ENCODE data around the gene DCBLD1. TPM values are rescaled to one million over a fixed set of nuclear protein-coding genes. Genes with fewer than 3 reads are reported as not detected.

The DCBLD1 gene
- total RNA-seq, 2 experiments from 2014 or later, result 1.2 to 1.6 TPM

- Mint-ChIP-seq H3K4me1 (peaks cover 39% of the 10 kb centered on the region), H3K36me3 (ENCODE audit: low read depth) (no peaks in the 10 kb centered on the region), H3K4me3 (no peak overlapping the region), H3K27me3 (peaks cover 11% of the 10 kb centered on the region), H3K9me3 (ENCODE audit: low read depth) (no peaks in the 10 kb centered on the region), H3K27ac (no peak overlapping the region)
- intact Hi-C loops (cut with DNase I, micrococcal nuclease), result no loop called here
- ChIA-PET CTCF (interaction anchor here (0.6 to 4.2 kb wide), 8 partner anchors 8 to 100 kb away, joined by 3 to 27 read pairs (median 4); no protein-coding TSS in a partner anchor), POLR2A (interaction anchor here (0.6 kb wide), 1 partner anchor 52 kb away, joined by 3 read pairs; the partner anchor contains the start of gene GOPC)
- ATAC-seq, result no peak
- no peak for DNase-seq
These were observed 67.7 kb downstream of the DCBLD1 start for GRCh38 chr6:117550078-117550600.

GRCh38 chr6:117550618-117551242, 68.3 kb downstream of the DCBLD1 start:
- no peak overlapping the region for H3K27ac Mint-ChIP-seq
- intact Hi-C loops (cut with DNase I, micrococcal nuclease), result no loop called here
- ChIA-PET POLR2A (no interaction called here), CTCF (interaction anchor here (0.9 to 4.2 kb wide), 7 partner anchors 11 to 101 kb away, joined by 3 to 27 read pairs (median 4); no protein-coding TSS in a partner anchor)
- H3K4me3 Mint-ChIP-seq, result no peak overlapping the region
- H3K36me3 Mint-ChIP-seq (ENCODE audit: low read depth), result no peaks in the 10 kb centered on the region
- DNase-seq (no peak), ATAC-seq (no peak)
- peaks cover 39% of the 10 kb centered on the region for H3K4me1 Mint-ChIP-seq
- peaks cover 11% of the 10 kb centered on the region for H3K27me3 Mint-ChIP-seq
- no peaks in the 10 kb centered on the region for H3K9me3 Mint-ChIP-seq (ENCODE audit: low read depth)

- ChIA-PET POLR2A (no interaction called here), CTCF (interaction anchor here (0.6 to 4.2 kb wide), 4 partner anchors 10 to 159 kb away, joined by 3 to 27 read pairs (median 4); no protein-coding TSS in a partner anchor)
- no peak overlapping the region for H3K27ac Mint-ChIP-seq
- DNase-seq (no peak), ATAC-seq (no peak)
- peaks cover 28% of the 10 kb centered on the region for H3K4me1 Mint-ChIP-seq
- H3K36me3 Mint-ChIP-seq (ENCODE audit: low read depth), result no peaks in the 10 kb centered on the region
- H3K9me3 Mint-ChIP-seq (ENCODE audit: low read depth), result no peaks in the 10 kb centered on the region
- intact Hi-C loops (cut with DNase I, micrococcal nuclease), result no loop called here
- H3K4me3 Mint-ChIP-seq, result no peak overlapping the region
- no peaks in the 10 kb centered on the region for H3K27me3 Mint-ChIP-seq
These were observed 70.1 kb downstream of the DCBLD1 start for GRCh38 chr6:117552618-117553017.

- no peak overlapping the region for H3K27ac Mint-ChIP-seq
- ChIA-PET CTCF (interaction anchor here (0.6 to 4.2 kb wide), 2 partner anchors 9 to 103 kb away, joined by 3 to 27 read pairs; no protein-coding TSS in a partner anchor), POLR2A (interaction anchor here (0.6 kb wide), 1 partner anchor 987 kb away, joined by 5 read pairs; no protein-coding TSS in a partner anchor)
- ATAC-seq (no peak), DNase-seq (no peak)
- H3K9me3 Mint-ChIP-seq (ENCODE audit: low read depth), result no peaks in the 10 kb centered on the region
- H3K27me3 Mint-ChIP-seq, result no peaks in the 10 kb centered on the region
- H3K4me1 Mint-ChIP-seq, result peaks cover 26% of the 10 kb centered on the region
- no peaks in the 10 kb centered on the region for H3K36me3 Mint-ChIP-seq (ENCODE audit: low read depth)
- intact Hi-C loops (cut with DNase I, micrococcal nuclease), result no loop called here
- H3K4me3 Mint-ChIP-seq, result no peak overlapping the region
These were observed 70.7 kb downstream of the DCBLD1 start for GRCh38 chr6:117553142-117553541.

GRCh38 chr6:117555262-117555849, 72.9 kb downstream of the DCBLD1 start:
- ChIA-PET CTCF (interaction anchor here (0.6 to 5.5 kb wide), 8 partner anchors 10 to 334 kb away, joined by 3 to 75 read pairs (median 4); no protein-coding TSS in a partner anchor), POLR2A (no interaction called here)
- peak; percentile 36 for ATAC-seq
- Mint-ChIP-seq H3K27me3 (no peaks in the 10 kb centered on the region), H3K27ac (no peak overlapping the region), H3K9me3 (ENCODE audit: low read depth) (no peaks in the 10 kb centered on the region), H3K4me1 (peaks cover 7% of the 10 kb centered on the region), H3K36me3 (ENCODE audit: low read depth) (no peaks in the 10 kb centered on the region), H3K4me3 (no peak overlapping the region)
- no peak for DNase-seq
- intact Hi-C loops (cut with DNase I, micrococcal nuclease), result loop anchor here in 1 of 2 experiments (5.0 kb wide), 1 partner anchor 153 kb away; no protein-coding TSS in a partner anchor

- Mint-ChIP-seq H3K36me3 (ENCODE audit: low read depth) (peaks cover 2% of the 10 kb centered on the region), H3K4me1 (peaks cover under 1% of the 10 kb centered on the region), H3K4me3 (no peak overlapping the region), H3K27ac (no peak overlapping the region), H3K27me3 (no peaks in the 10 kb centered on the region), H3K9me3 (ENCODE audit: low read depth) (no peaks in the 10 kb centered on the region)
- DNase-seq (peak; percentile 69), ATAC-seq (no peak)
- CTCF ChIA-PET, result interaction anchor here (0.5 to 5.5 kb wide), 11 partner anchors 9 to 167 kb away, joined by 3 to 75 read pairs (median 3); partner anchors contain the start of gene GOPC
- intact Hi-C loops (cut with DNase I, micrococcal nuclease), result loop anchor here (1.0 to 5.0 kb wide), 6 partner anchors 49 to 211 kb away; no protein-coding TSS in a partner anchor
- POLR2A ChIA-PET, result no interaction called here
These were observed 73.5 kb downstream of the DCBLD1 start for GRCh38 chr6:117555882-117556498.

GRCh38 chr6:117557951-117558350, 75.5 kb downstream of the DCBLD1 start:
- intact Hi-C loops (cut with DNase I, micrococcal nuclease), result loop anchor here (2.0 to 5.0 kb wide), 3 partner anchors 47 to 213 kb away; no protein-coding TSS in a partner anchor
- DNase-seq (no peak), ATAC-seq (no peak)
- Mint-ChIP-seq H3K36me3 (ENCODE audit: low read depth) (peaks cover 3% of the 10 kb centered on the region), H3K9me3 (ENCODE audit: low read depth) (no peaks in the 10 kb centered on the region), H3K27ac (no peak overlapping the region), H3K27me3 (no peaks in the 10 kb centered on the region), H3K4me1 (no peaks in the 10 kb centered on the region), H3K4me3 (no peak overlapping the region)
- CTCF ChIA-PET, result interaction anchor here (0.6 to 5.5 kb wide), 9 partner anchors 8 to 245 kb away, joined by 3 to 75 read pairs (median 3); no protein-coding TSS in a partner anchor
- POLR2A ChIA-PET, result no interaction called here

- Mint-ChIP-seq H3K27ac (no peak overlapping the region), H3K36me3 (ENCODE audit: low read depth) (peaks cover 5% of the 10 kb centered on the region), H3K27me3 (no peaks in the 10 kb centered on the region), H3K9me3 (ENCODE audit: low read depth) (no peaks in the 10 kb centered on the region), H3K4me1 (no peaks in the 10 kb centered on the region), H3K4me3 (no peak overlapping the region)
- no peak for DNase-seq
- POLR2A ChIA-PET, result no interaction called here
- no peak for ATAC-seq
- CTCF ChIA-PET, result interaction anchor here (1.2 to 5.5 kb wide), 4 partner anchors 14 to 115 kb away, joined by 6 to 75 read pairs (median 8); no protein-coding TSS in a partner anchor
- intact Hi-C loops (cut with DNase I, micrococcal nuclease), result loop anchor here in 1 of 2 experiments (5.0 kb wide), 1 partner anchor 157 kb away; no protein-coding TSS in a partner anchor
These were observed 76.3 kb downstream of the DCBLD1 start for GRCh38 chr6:117558818-117559217.

- no peak overlapping the region for H3K4me3 Mint-ChIP-seq
- H3K36me3 Mint-ChIP-seq (ENCODE audit: low read depth), result peaks cover 5% of the 10 kb centered on the region
- H3K27ac Mint-ChIP-seq, result no peak overlapping the region
- intact Hi-C loops (cut with DNase I, micrococcal nuclease), result loop anchor here in 1 of 2 experiments (5.0 kb wide), 1 partner anchor 157 kb away; no protein-coding TSS in a partner anchor
- H3K27me3 Mint-ChIP-seq, result no peaks in the 10 kb centered on the region
- POLR2A ChIA-PET, result no interaction called here
- no peaks in the 10 kb centered on the region for H3K9me3 Mint-ChIP-seq (ENCODE audit: low read depth)
- DNase-seq, result no peak
- ATAC-seq, result no peak
- H3K4me1 Mint-ChIP-seq, result no peaks in the 10 kb centered on the region
- CTCF ChIA-PET, result interaction anchor here (1.1 to 2.5 kb wide), 3 partner anchors 11 to 109 kb away, joined by 4 to 8 read pairs (median 7); no protein-coding TSS in a partner anchor
These were observed 76.8 kb downstream of the DCBLD1 start for GRCh38 chr6:117559299-117559698.

GRCh38 chr6:117561128-117561527, 78.7 kb downstream of the DCBLD1 start:
- no peak overlapping the region for H3K4me3 Mint-ChIP-seq
- ChIA-PET CTCF (interaction anchor here (1.1 kb wide), 1 partner anchor 78 kb away, joined by 3 read pairs; no protein-coding TSS in a partner anchor), POLR2A (no interaction called here)
- H3K9me3 Mint-ChIP-seq (ENCODE audit: low read depth), result no peaks in the 10 kb centered on the region
- no peak for DNase-seq
- peaks cover 6% of the 10 kb centered on the region for H3K36me3 Mint-ChIP-seq (ENCODE audit: low read depth)
- ATAC-seq, result no peak
- H3K27me3 Mint-ChIP-seq, result no peaks in the 10 kb centered on the region
- H3K27ac Mint-ChIP-seq, result no peak overlapping the region
- intact Hi-C loops (cut with DNase I, micrococcal nuclease), result no loop called here
- no peaks in the 10 kb centered on the region for H3K4me1 Mint-ChIP-seq

GRCh38 chr6:117564681-117565080, 82.2 kb downstream of the DCBLD1 start:
- H3K4me1 Mint-ChIP-seq, result peaks cover 14% of the 10 kb centered on the region

More at GRCh38 chr6:117564681-117565080, 82.2 kb downstream of the DCBLD1 start:
- no peaks in the 10 kb centered on the region for H3K9me3 Mint-ChIP-seq (ENCODE audit: low read depth)
- ATAC-seq (no peak), DNase-seq (no peak)
- H3K4me3 Mint-ChIP-seq, result no peak overlapping the region
- intact Hi-C loops (cut with DNase I, micrococcal nuclease), result no loop called here
- H3K36me3 Mint-ChIP-seq (ENCODE audit: low read depth), result peaks cover 26% of the 10 kb centered on the region
- H3K27ac Mint-ChIP-seq, result no peak overlapping the region
- POLR2A ChIA-PET, result no interaction called here
- H3K27me3 Mint-ChIP-seq, result no peaks in the 10 kb centered on the region
- CTCF ChIA-PET, result interaction anchor here (0.6 to 2.0 kb wide), 3 partner anchors 9 to 565 kb away, joined by 3 to 7 read pairs (median 3); no protein-coding TSS in a partner anchor
